ENCODE results near the gene LAPTM4A.

Gene LAPTM4A

GRCh38 chr2:20016346-20016745, 35.1 kb downstream of the LAPTM4A start:
- DNase-seq, result no peak

GRCh38 chr2:20015482-20016083, 35.8 kb downstream of the LAPTM4A start:
- DNase-seq, result no peak

- DNase-seq, result no peak
Observed at GRCh38 chr2:20013126-20013849, 38.1 kb downstream of the LAPTM4A start.

GRCh38 chr2:20012282-20013125, 38.9 kb downstream of the LAPTM4A start, which contains the start of gene MATN3:
Gene MATN3 (minus strand): TSS chr2:20012668. CDS start chr2:20012631, 37 bp downstream.
- peak; percentile 69 for DNase-seq

GRCh38 chr2:20012032-20012281, 39.5 kb downstream of the LAPTM4A start:
- DNase-seq, result no peak

- no peak for DNase-seq
Observed at GRCh38 chr2:20011276-20012031, 40.0 kb downstream of the LAPTM4A start.

GRCh38 chr2:20008703-20009102, 42.7 kb downstream of the LAPTM4A start:
- DNase-seq, result no peak

- DNase-seq, result no peak
Observed at GRCh38 chr2:20005891-20006470, 45.4 kb downstream of the LAPTM4A start.

- DNase-seq, result no peak
Observed at GRCh38 chr2:20005067-20005627, 46.3 kb downstream of the LAPTM4A start.

GRCh38 chr2:20001361-20001863, 50.0 kb downstream of the LAPTM4A start:
- no peak for DNase-seq

GRCh38 chr2:19993731-19994130, 57.7 kb downstream of the LAPTM4A start:
- no peak for DNase-seq

- no peak for DNase-seq
Observed at GRCh38 chr2:19991895-19992294, 59.5 kb downstream of the LAPTM4A start.

GRCh38 chr2:19990416-19990728, 61.1 kb downstream of the LAPTM4A start:
- DNase-seq, result no peak

- DNase-seq, result peak; percentile 90
Observed at GRCh38 chr2:19989667-19990415, 61.6 kb downstream of the LAPTM4A start, which contains the start of gene WDR35. Gene WDR35 (minus strand): TSS chr2:19990105. CDS start chr2:19990015, 90 bp downstream.

GRCh38 chr2:19989342-19989666, 62.1 kb downstream of the LAPTM4A start:
- DNase-seq, result no peak

- DNase-seq, result no peak
Observed at GRCh38 chr2:19988600-19988999, 62.8 kb downstream of the LAPTM4A start.

- no peak for DNase-seq
Observed at GRCh38 chr2:19987936-19988335, 63.5 kb downstream of the LAPTM4A start.
